GM18907 (cell line): ENCODE results near the gene CAGE1.
A peak's percentile ranks its signal among the peaks of the same experiment; 100 is the strongest.

ENCODE experiments used
- ATAC-seq: cut with Tn5 transposase; IDR thresholded peaks from one replicate; pipeline ENCODE4 v1.9.1; 2021; ENCODE audit warnings: mild to moderate bottlenecking, moderate library complexity; ENCODE audit not compliant: unreplicated experiment

The CAGE1 gene

GRCh38 chr6:7312616-7313504, 76.7 kb downstream of the CAGE1 start, which contains the start of gene SSR1:
SSR1 (minus strand) TSS chr6:7313199; CDS start chr6:7313120, 79 bp downstream.
- peak; percentile 99 for ATAC-seq

- peak; percentile 3 for ATAC-seq
These were observed 77.5 kb downstream of the CAGE1 start for GRCh38 chr6:7311917-7312615.

- ATAC-seq = no peak
These were observed 78.4 kb downstream of the CAGE1 start for GRCh38 chr6:7311176-7311575.

GRCh38 chr6:7309050-7309449, 80.5 kb downstream of the CAGE1 start:
- ATAC-seq = no peak

GRCh38 chr6:7307533-7307932, 82.0 kb downstream of the CAGE1 start:
- no peak for ATAC-seq

- no peak for ATAC-seq
These were observed 84.7 kb downstream of the CAGE1 start for GRCh38 chr6:7304821-7305220.

GRCh38 chr6:7301702-7302101, 87.8 kb downstream of the CAGE1 start:
- no peak for ATAC-seq

- no peak for ATAC-seq
These were observed 88.6 kb downstream of the CAGE1 start for GRCh38 chr6:7300926-7301325.

- ATAC-seq = no peak
These were observed 91.4 kb downstream of the CAGE1 start for GRCh38 chr6:7298113-7298512.

GRCh38 chr6:7296602-7297001, 92.9 kb downstream of the CAGE1 start:
- ATAC-seq = no peak

GRCh38 chr6:7295916-7296315, 93.6 kb downstream of the CAGE1 start:
- ATAC-seq = no peak

- no peak for ATAC-seq
These were observed 96.8 kb downstream of the CAGE1 start for GRCh38 chr6:7292596-7293255.

GRCh38 chr6:7290079-7290478, 99.5 kb downstream of the CAGE1 start:
- ATAC-seq = no peak

GRCh38 chr6:7285416-7285815, 104.1 kb downstream of the CAGE1 start:
- ATAC-seq = no peak

GRCh38 chr6:7283676-7284075, 105.9 kb downstream of the CAGE1 start:
- no peak for ATAC-seq

- no peak for ATAC-seq
These were observed 107.2 kb downstream of the CAGE1 start for GRCh38 chr6:7282097-7282906.
